Bronchial epithelial cell (primary cell): ENCODE data around the gene PKD1. TPM values are rescaled to one million over a fixed set of nuclear protein-coding genes. Genes with fewer than 3 reads are reported as not detected.

Source experiments
- DNase-seq: peaks from one replicate; pipeline ENCODE4 v3.0.0-alpha.2; 2010; ENCODE audit warnings: low read depth
- FAIRE-seq: peaks from 2 replicates; lab custom pipeline; 2011; peaks lifted over from hg19 to GRCh38; lab: Jason Lieb, UNC
- H3K27me3 ChIP-seq: 2 replicates; pipeline ENCODE4 v1.5.1; 2011; ENCODE audit warnings: low read length; ENCODE audit not compliant: control insufficient read depth, insufficient read depth
- H3K36me3 ChIP-seq: 2 replicates; pipeline ENCODE4 v1.5.1; 2011; ENCODE audit warnings: low read length; ENCODE audit not compliant: control insufficient read depth, insufficient read depth
- H3K4me3 ChIP-seq: 2 replicates; pipeline ENCODE4 v1.5.1; 2011; ENCODE audit warnings: mild to moderate bottlenecking, low read depth, low read length, control low read depth
- total RNA-seq: library from RNA; depleted of rRNA; stranded (reverse); fragments of >200 nt; gene quantifications from 2 replicates; pipeline ENCODE4 v1.2.1, GENCODE V29; 2014
- TF ChIP-seq, protein P1 (sequence below): IDR thresholded peaks from 2 replicates; pipeline ENCODE4 v1.5.1; 2011; ENCODE audit warnings: mild to moderate bottlenecking, moderate library complexity, low read length, control low read depth, inconsistent platforms; ENCODE audit not compliant: insufficient read depth, severe bottlenecking

The PKD1 gene
- total RNA-seq, 1 donor from 2014 or later: 56.1 TPM

DNA sequence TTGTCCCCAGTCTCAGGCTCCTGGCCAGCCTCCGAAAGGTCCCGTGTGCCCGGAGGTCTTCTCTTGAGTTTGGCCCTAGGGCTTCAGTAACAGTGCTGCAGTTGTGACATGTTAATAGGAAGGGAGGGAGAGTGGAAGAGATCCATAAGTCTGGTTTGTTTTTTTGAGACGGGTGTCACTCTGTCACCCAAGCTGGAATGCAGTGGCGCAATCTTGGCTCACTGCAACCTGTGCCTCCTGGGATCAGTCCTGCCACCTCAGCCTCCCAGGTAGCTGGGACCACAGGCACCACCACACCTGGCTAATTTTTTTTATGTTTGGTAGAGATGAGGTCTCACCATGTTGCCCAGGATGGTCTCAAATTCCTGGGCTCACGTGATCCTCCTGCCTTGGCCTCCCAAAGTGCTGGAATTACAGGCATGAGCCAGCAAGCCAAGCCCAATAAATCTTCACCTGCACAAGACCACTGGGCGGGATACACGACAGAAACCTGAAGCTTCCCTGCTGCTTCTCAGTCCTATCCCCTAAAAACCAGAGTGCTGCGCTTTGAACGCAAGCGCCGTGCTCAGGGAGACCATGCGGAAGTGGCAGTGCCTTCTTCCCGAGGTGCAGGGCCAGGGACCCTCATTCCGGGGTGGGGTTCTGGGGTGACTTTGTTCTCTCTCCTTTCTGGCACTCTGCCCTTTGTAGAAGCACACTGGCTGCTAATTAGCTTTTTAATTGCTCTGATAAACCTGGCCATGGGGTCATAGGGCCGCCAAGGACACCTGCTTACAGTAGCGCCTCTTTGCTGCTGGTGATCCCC is 30.8 kb upstream of the PKD1 start:
- Histone ChIP-seq H3K36me3 (peaks cover 29% of the 10 kb centered on the region), H3K27me3 (no peaks in the 10 kb centered on the region), H3K4me3 (no peak overlapping the region)
- FAIRE-seq (no peak), DNase-seq (no peak)
- TF ChIP-seq, protein P1, sequence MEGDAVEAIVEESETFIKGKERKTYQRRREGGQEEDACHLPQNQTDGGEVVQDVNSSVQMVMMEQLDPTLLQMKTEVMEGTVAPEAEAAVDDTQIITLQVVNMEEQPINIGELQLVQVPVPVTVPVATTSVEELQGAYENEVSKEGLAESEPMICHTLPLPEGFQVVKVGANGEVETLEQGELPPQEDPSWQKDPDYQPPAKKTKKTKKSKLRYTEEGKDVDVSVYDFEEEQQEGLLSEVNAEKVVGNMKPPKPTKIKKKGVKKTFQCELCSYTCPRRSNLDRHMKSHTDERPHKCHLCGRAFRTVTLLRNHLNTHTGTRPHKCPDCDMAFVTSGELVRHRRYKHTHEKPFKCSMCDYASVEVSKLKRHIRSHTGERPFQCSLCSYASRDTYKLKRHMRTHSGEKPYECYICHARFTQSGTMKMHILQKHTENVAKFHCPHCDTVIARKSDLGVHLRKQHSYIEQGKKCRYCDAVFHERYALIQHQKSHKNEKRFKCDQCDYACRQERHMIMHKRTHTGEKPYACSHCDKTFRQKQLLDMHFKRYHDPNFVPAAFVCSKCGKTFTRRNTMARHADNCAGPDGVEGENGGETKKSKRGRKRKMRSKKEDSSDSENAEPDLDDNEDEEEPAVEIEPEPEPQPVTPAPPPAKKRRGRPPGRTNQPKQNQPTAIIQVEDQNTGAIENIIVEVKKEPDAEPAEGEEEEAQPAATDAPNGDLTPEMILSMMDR: no peak

DNA sequence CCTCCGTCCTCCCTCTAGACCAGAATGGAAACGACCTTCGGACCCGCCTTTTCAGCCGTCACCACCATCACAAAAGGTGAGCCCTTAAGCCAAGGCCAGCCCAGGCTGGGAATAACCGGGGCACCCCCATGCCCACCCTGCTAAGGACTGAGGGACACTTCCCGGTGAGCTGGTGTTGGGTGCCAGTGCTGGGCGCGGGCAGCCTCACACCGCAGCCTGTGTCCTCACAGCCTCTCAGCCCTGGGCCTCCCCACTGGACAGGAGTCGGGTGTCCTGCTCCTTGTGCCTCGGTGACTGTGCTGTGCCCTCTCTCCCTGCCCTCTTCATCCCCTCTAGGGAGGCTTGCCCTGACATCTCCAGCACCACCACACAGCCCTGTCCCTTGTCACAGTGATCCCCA is 30.2 kb upstream of the PKD1 start:
- Histone ChIP-seq H3K36me3 (peaks cover 29% of the 10 kb centered on the region), H3K4me3 (no peak overlapping the region), H3K27me3 (no peaks in the 10 kb centered on the region)
- FAIRE-seq (no peak), DNase-seq (no peak)
- TF ChIP-seq, protein P1: no peak

GRCh38 chr16:2163211-2163881 is 27.6 kb upstream of the PKD1 start:
- DNase-seq (peak; percentile 78), FAIRE-seq (peak; percentile 87)
- Histone ChIP-seq H3K36me3 (peaks cover 24% of the 10 kb centered on the region), H3K27me3 (no peaks in the 10 kb centered on the region), H3K4me3 (no peak overlapping the region)
- TF ChIP-seq, protein P1: no peak

DNA sequence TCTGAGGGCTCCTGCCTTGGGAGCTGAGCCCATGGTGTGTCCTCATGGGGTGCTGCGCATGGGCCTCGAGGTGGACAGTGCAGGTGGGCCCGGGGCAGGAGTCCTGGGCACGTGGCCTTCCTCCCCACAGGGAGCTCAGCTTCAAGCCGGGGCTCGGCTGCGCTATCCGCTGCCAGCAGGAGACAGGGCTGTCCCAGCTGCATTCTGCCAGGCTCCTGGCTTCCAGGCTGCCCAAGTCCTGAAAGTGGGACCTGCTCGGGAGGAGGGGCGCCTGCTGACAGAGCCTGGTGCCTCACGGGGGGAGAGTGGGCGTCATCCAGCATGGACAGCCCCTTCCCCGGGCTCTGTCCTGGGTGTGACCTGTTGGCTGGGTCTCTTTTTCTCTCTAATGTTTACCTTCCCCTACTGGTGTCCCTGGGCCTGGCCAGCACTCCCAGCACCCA is 27.0 kb upstream of the PKD1 start:
- DNase-seq: no peak
- TF ChIP-seq, protein P1: peak; percentile 8
- H3K36me3 ChIP-seq: peaks cover 21% of the 10 kb centered on the region
- FAIRE-seq: no peak
- H3K27me3 ChIP-seq: no peaks in the 10 kb centered on the region
- no peak overlapping the region for H3K4me3 ChIP-seq

- peaks cover 14% of the 10 kb centered on the region for H3K36me3 ChIP-seq
- no peak for DNase-seq
- no peaks in the 10 kb centered on the region for H3K27me3 ChIP-seq
- FAIRE-seq: no peak
- H3K4me3 ChIP-seq: no peak overlapping the region
- TF ChIP-seq, protein P1: no peak
These were observed 26.2 kb upstream of the PKD1 start for GRCh38 chr16:2161911-2162310.
